WTC11 (cell line): Measurements from ENCODE around the gene PAAF1. TPM values are rescaled to one million over a fixed set of nuclear protein-coding genes. Genes with fewer than 3 reads are reported as not detected.

Experiments
- ATAC-seq: fragments of 200-7000 bp; cut with Tn5 transposase; 2 replicates; pipeline ENCODE4 v1.10.0; 2021; ENCODE audit warnings: mild to moderate bottlenecking, moderate library complexity
- CTCF ChIA-PET: fragments of 300-600 bp; sonication (Branson Sonifier 250); formaldehyde crosslinking; loops from one replicate; lab custom pipeline; 2021; ENCODE audit warnings: antibody characterized with exemption; lab: Charles Lee
- POLR2A ChIA-PET: fragments of 350-600 bp; sonication (Branson Sonifier 250); formaldehyde crosslinking; loops from one replicate; lab custom pipeline; 2021; ENCODE audit warnings: antibody characterized with exemption; lab: Charles Lee
- DNase-seq: peaks from one replicate; pipeline ENCODE4 v3.0.0; 2021; ENCODE audit warnings: low spot score
- H3K27ac Mint-ChIP-seq: 2 replicates; pipeline ENCODE4 v1.8.0; 2021; ENCODE audit warnings: mixed read lengths
- H3K27me3 Mint-ChIP-seq: 2 replicates; pipeline ENCODE4 v1.8.0; 2021; ENCODE audit warnings: low read depth, mild to moderate bottlenecking, moderate library complexity, mixed read lengths
- H3K36me3 Mint-ChIP-seq: 2 replicates; pipeline ENCODE4 v1.8.0; 2021; ENCODE audit warnings: mixed read lengths
- H3K4me1 Mint-ChIP-seq: 2 replicates; pipeline ENCODE4 v1.8.0; 2022; ENCODE audit warnings: mixed read lengths
- H3K4me3 Mint-ChIP-seq: 2 replicates; pipeline ENCODE4 v1.8.0; 2021; ENCODE audit warnings: mild to moderate bottlenecking, moderate library complexity, mixed read lengths
- H3K9me3 Mint-ChIP-seq: 2 replicates; pipeline ENCODE4 v1.8.0; 2021; ENCODE audit warnings: mixed read lengths
- ATF1 ChIP-seq: sonication (generic); formaldehyde crosslinking; IDR thresholded peaks from 2 replicates; pipeline ENCODE4 v1.8.1; 2023; ENCODE audit warnings: mild to moderate bottlenecking, moderate library complexity, missing genetic modification reagents
- ETV6 ChIP-seq: sonication (generic); formaldehyde crosslinking; IDR thresholded peaks from 2 replicates; pipeline ENCODE4 v1.8.1; 2022; ENCODE audit warnings: mild to moderate bottlenecking, missing genetic modification reagents
- FOXJ3 ChIP-seq: sonication (generic); formaldehyde crosslinking; IDR thresholded peaks from 2 replicates; pipeline ENCODE4 v1.9.0; 2021; ENCODE audit warnings: missing genetic modification reagents, mild to moderate bottlenecking, borderline replicate concordance
- GABPB1 ChIP-seq: sonication (generic); formaldehyde crosslinking; IDR thresholded peaks from 2 replicates; pipeline ENCODE4 v1.8.1; 2023; ENCODE audit warnings: mild to moderate bottlenecking, missing genetic modification reagents
- GTF2I ChIP-seq: fragments of 250-450 bp; sonication (Bioruptor Pico); conservative IDR thresholded peaks from 2 replicates; pipeline ENCODE4 v1.4.0; 2021; ENCODE audit warnings: mild to moderate bottlenecking
- MLX ChIP-seq: sonication (generic); formaldehyde crosslinking; IDR thresholded peaks from 2 replicates; pipeline ENCODE4 v1.8.1; 2023; ENCODE audit warnings: mild to moderate bottlenecking, missing genetic modification reagents, moderate library complexity
- MYBL2 ChIP-seq: sonication (generic); formaldehyde crosslinking; IDR thresholded peaks from 2 replicates; pipeline ENCODE4 v1.8.1; 2023; ENCODE audit warnings: mild to moderate bottlenecking, moderate library complexity, missing genetic modification reagents
- NFATC4 ChIP-seq: fragments of 250-450 bp; sonication (Bioruptor Pico); IDR thresholded peaks from 2 replicates; pipeline ENCODE4 v1.9.0; 2021; ENCODE audit warnings: mild to moderate bottlenecking
- NFYB ChIP-seq: sonication (generic); formaldehyde crosslinking; conservative IDR thresholded peaks from 2 replicates; pipeline ENCODE4 v1.8.0; 2022; ENCODE audit warnings: low read depth, missing genetic modification reagents
- NR1H2 ChIP-seq: sonication (generic); formaldehyde crosslinking; IDR thresholded peaks from 2 replicates; pipeline ENCODE4 v1.9.0; 2021; ENCODE audit warnings: mild to moderate bottlenecking, moderate library complexity, missing genetic modification reagents
- PRDM15 ChIP-seq: sonication (generic); formaldehyde crosslinking; IDR thresholded peaks from 2 replicates; pipeline ENCODE4 v1.8.0; 2022; ENCODE audit warnings: missing genetic modification reagents
- PRRX2 ChIP-seq: fragments of 250-450 bp; sonication (Bioruptor Pico); IDR thresholded peaks from 2 replicates; pipeline ENCODE4 v1.8.0; 2021; ENCODE audit warnings: mild to moderate bottlenecking
- RELA ChIP-seq: sonication (generic); formaldehyde crosslinking; IDR thresholded peaks from 2 replicates; pipeline ENCODE4 v1.8.1; 2022; ENCODE audit warnings: missing genetic modification reagents, mild to moderate bottlenecking, borderline replicate concordance
- SP1 ChIP-seq: sonication (generic); formaldehyde crosslinking; conservative IDR thresholded peaks from 2 replicates; pipeline ENCODE4 v1.8.1; 2022; ENCODE audit warnings: missing genetic modification reagents
- TCF7 ChIP-seq: sonication (generic); formaldehyde crosslinking; IDR thresholded peaks from 2 replicates; pipeline ENCODE4 v1.8.0; 2022; ENCODE audit warnings: mild to moderate bottlenecking, low read depth, missing genetic modification reagents, moderate library complexity
- TEAD4 ChIP-seq: sonication (generic); formaldehyde crosslinking; IDR thresholded peaks from 2 replicates; pipeline ENCODE4 v1.8.0; 2022; ENCODE audit warnings: mild to moderate bottlenecking, missing genetic modification reagents
- ZNF138 ChIP-seq: sonication (generic); formaldehyde crosslinking; conservative IDR thresholded peaks from 2 replicates; pipeline ENCODE4 v1.8.1; 2022; ENCODE audit warnings: mild to moderate bottlenecking, moderate library complexity, missing genetic modification reagents
- ZNF416 ChIP-seq: fragments of 250-450 bp; sonication (Bioruptor Pico); IDR thresholded peaks from 2 replicates; pipeline ENCODE4 v1.9.0; 2021; ENCODE audit warnings: mild to moderate bottlenecking, inconsistent platforms
- ZNF532 ChIP-seq: fragments of 250-450 bp; sonication (Bioruptor Pico); IDR thresholded peaks from 2 replicates; pipeline ENCODE4 v1.9.0; 2021; ENCODE audit warnings: mild to moderate bottlenecking, borderline replicate concordance
- total RNA-seq: library from RNA; stranded (reverse); gene quantifications from 3 replicates; pipeline ENCODE4 v1.2.3, GENCODE V29; 2021
- TF ChIP-seq, protein P1 (sequence below): fragments of 250-450 bp; sonication (Bioruptor Pico); IDR thresholded peaks from 2 replicates; pipeline ENCODE4 v1.8.0; 2021; ENCODE audit warnings: mild to moderate bottlenecking

The PAAF1 gene
- total RNA-seq, 1 experiment from 2014 or later: 27.7 TPM

DNA sequence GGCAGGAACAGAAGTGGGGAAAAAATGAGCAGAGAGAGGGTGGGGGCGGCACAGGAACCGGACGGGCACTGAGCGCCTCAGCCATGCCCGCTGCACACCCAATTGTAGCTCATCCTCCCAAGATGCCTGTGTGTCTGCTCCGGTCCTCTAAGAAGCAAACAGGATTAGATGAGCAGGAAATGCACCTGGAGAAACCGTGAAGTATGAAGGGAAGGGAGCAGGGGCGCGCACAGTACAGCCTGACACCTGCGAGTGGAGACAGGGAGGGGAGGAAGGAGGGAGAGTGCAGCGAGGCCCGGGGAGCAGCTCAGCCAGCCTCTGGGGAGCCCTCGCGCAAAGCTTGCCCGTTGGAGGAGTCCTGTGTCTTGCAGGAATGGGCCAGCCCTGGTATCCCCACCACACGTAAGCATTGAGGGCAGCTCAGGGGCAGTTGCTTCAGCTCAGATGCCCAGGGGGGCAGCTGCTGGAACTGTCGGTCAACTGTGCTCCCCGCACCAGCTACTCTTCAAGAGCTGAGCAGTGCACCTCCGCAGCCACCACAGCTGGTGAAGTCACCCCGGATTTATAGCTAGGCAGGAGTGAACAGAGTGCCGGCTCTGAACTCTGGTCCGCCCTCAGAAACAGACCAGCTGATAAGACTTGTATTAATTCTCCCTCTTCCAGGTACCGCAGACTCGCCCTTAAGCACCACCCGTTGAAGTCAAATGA lies 81.0 kb downstream of the PAAF1 start:
- H3K36me3 Mint-ChIP-seq: no peaks in the 10 kb centered on the region
- no peak for DNase-seq
- H3K4me3 Mint-ChIP-seq: peak overlapping the region; percentile 16
- peaks cover 4% of the 10 kb centered on the region; the same call in 1 of the 2 replicates for H3K4me1 Mint-ChIP-seq
- CTCF ChIA-PET: interaction anchor here (0.6 to 1.8 kb wide), 3 partner anchors 22 to 297 kb away, joined by 3 to 12 read pairs (median 4); no protein-coding TSS in a partner anchor
- H3K9me3 Mint-ChIP-seq: no peaks in the 10 kb centered on the region
- TF ChIP-seq NFATC4 (CRISPR knock-in tag) (no peak), GTF2I (CRISPR knock-in tag) (no peak), RELA (CRISPR knock-in tag) (no peak), FOXJ3 (CRISPR knock-in tag) (no peak), MYBL2 (CRISPR knock-in tag) (no peak), PRRX2 (CRISPR knock-in tag) (no peak), ZNF416 (CRISPR knock-in tag) (no peak), ZNF138 (CRISPR knock-in tag) (no peak), PRDM15 (CRISPR knock-in tag) (no peak), SP1 (CRISPR knock-in tag) (no peak)
- TF ChIP-seq, all 79 proteins: peak for 0
- Mint-ChIP-seq H3K27ac (no peak overlapping the region), H3K27me3 (peaks cover 17% of the 10 kb centered on the region)
- POLR2A ChIA-PET: no interaction called here
- ATAC-seq: peak; percentile 48

DNA sequence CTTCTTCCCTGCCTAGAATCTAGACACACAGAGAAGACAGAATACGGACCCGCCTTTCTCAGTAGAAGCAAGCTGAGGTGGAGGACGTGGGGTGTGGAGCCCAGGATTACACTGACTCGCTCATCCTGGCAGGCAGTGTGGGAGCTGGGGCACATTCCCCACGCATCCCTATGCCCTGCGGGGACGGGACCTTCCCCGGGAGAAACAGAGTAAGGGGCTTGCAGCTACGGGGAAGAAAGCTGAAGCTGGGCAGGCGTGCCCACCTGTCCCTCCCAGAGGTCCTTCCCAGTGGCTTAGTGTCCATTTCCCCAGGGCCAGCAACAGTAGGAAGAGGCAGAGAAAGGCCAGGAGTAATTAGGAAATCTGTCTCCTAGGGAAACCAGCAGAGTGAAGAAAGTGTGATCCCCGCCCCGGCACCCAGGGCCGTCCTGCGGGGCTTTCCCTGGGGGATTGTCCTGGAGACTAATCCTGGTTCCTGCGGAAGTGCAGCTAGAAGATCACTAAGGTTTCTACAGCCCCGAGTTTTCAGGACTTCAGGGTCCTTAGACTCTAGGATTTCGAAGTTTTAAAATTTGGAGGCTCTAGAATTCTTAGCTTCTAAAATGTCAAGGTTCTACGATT lies 81.8 kb downstream of the PAAF1 start:
- Mint-ChIP-seq H3K4me3 (no peak overlapping the region), H3K9me3 (no peaks in the 10 kb centered on the region), H3K27ac (no peak overlapping the region), H3K4me1 (peaks cover 4% of the 10 kb centered on the region; the same call in 1 of the 2 replicates), H3K36me3 (no peaks in the 10 kb centered on the region), H3K27me3 (peaks cover 17% of the 10 kb centered on the region)
- ChIA-PET POLR2A (no interaction called here), CTCF (interaction anchor here (1.8 kb wide), 1 partner anchor 27 kb away, joined by 12 read pairs; no protein-coding TSS in a partner anchor)
- DNase-seq (no peak), ATAC-seq (no peak)
- no peak for TF ChIP-seq MLX (CRISPR knock-in tag)
- no peak for TF ChIP-seq NFYB (CRISPR knock-in tag)
- TF ChIP-seq ZNF532 (CRISPR knock-in tag): no peak
- no peak for TF ChIP-seq ETV6 (CRISPR knock-in tag)
- no peak for TF ChIP-seq NR1H2 (CRISPR knock-in tag)
- no peak for TF ChIP-seq ATF1 (CRISPR knock-in tag)
- TF ChIP-seq GABPB1 (CRISPR knock-in tag): no peak
- TF ChIP-seq, protein P1, sequence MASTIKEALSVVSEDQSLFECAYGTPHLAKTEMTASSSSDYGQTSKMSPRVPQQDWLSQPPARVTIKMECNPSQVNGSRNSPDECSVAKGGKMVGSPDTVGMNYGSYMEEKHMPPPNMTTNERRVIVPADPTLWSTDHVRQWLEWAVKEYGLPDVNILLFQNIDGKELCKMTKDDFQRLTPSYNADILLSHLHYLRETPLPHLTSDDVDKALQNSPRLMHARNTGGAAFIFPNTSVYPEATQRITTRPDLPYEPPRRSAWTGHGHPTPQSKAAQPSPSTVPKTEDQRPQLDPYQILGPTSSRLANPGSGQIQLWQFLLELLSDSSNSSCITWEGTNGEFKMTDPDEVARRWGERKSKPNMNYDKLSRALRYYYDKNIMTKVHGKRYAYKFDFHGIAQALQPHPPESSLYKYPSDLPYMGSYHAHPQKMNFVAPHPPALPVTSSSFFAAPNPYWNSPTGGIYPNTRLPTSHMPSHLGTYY (CRISPR knock-in tag): no peak
- TF ChIP-seq PRDM15 (CRISPR knock-in tag): no peak
- TF ChIP-seq TEAD4 (CRISPR knock-in tag): no peak
- no peak for TF ChIP-seq TCF7 (CRISPR knock-in tag)
